G401.6 (cell line): Measurements from ENCODE around the gene OR51I1.

Source experiments
- FAIRE-seq: peaks from 2 replicates; lab custom pipeline; 2012; peaks lifted over from hg19 to GRCh38; lab: Jason Lieb, UNC

Gene OR51I1, protein sequence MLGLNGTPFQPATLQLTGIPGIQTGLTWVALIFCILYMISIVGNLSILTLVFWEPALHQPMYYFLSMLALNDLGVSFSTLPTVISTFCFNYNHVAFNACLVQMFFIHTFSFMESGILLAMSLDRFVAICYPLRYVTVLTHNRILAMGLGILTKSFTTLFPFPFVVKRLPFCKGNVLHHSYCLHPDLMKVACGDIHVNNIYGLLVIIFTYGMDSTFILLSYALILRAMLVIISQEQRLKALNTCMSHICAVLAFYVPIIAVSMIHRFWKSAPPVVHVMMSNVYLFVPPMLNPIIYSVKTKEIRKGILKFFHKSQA

DNA sequence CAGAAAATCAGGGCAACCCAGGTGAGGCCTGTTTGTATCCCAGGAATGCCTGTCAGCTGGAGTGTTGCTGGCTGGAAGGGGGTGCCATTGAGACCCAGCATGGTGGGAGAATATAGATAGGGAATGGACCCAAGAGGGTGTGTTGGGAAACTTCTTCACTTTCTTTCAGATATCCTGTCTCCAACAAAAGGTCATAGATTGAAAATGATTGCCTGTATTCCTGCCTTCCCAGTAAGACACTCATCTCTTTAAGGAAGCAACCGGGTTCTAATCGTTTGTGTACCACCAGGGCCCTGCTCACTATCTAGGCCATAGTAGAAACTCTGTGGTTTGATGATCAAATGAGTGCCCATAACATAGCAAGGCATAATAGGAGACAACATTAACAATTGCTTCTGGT, at the start of gene OR51I1:
Gene OR51I1 (minus strand): TSS at position 101 of the 400 bp plus-strand sequence. CDS start 0 bp downstream, at position 101.
- no peak for FAIRE-seq

DNA sequence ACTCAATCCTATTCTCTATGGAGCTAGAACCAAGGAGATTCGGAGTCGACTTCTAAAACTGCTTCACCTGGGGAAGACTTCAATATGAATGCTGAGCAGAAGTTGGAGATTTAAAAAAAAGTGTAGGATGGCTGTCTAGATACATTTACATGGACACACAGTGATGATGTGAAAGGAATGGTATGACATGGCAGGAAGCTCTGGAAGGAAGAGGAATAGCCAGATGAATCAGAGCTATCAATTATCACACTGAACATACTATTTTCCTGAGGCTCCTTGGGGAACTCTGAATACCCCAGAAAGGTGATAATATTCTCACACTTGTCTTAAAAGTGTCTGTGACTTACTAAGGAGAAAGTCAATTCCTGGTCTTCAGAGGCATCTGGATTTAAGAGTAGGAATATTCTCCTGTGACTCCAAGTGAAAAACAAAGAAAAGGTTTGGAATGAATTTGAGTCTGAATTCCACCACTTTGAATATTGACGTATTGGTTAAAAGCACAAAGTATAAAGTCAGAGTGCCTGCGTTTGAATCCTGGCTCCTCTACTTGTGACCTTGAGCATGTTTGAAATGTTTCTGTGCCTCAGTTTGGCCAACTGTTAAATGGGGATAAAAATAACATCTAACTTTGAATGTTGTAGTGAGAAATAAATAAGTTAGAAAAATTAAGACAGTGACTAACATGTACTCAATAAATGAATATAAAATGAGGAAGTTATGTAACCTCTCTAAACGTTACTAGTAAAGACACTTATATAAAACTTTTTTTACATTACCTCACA, 48.5 kb upstream of the OR51I1 start:
- no peak for FAIRE-seq

DNA sequence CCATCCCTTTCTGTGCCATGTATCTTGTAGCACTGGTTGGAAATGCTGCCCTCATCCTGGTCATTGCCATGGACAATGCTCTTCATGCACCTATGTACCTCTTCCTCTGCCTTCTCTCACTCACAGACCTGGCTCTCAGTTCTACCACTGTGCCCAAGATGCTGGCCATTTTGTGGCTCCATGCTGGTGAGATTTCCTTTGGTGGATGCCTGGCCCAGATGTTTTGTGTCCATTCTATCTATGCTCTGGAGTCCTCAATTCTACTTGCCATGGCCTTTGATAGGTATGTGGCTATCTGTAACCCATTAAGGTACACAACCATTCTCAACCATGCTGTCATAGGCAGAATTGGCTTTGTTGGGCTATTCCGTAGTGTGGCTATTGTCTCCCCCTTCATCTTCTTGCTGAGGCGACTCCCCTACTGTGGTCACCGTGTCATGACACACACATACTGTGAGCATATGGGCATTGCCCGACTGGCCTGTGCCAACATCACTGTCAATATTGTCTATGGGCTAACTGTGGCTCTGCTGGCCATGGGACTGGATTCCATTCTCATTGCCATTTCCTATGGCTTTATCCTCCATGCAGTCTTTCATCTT, 47.6 kb upstream of the OR51I1 start:
- FAIRE-seq, result no peak

DNA sequence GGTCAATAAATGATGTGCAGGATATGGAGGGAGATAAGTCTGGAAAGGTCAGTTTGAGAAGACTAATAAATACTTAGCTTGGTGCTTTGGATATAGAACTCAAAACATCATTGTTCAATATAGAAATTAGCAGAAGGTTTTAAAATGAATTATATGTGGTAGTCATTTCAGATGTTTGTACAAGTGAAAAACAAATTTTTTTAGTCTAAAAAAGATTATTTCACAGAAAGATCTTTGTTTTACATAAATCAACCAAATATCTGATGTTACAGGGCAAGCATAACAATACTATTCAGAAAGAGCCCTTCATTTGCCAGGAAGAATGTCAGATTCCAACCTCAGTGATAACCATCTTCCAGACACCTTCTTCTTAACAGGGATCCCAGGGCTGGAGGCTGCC, 47.1 kb upstream of the OR51I1 start, which contains the start of gene OR52D1:
Gene OR52D1 (plus strand): TSS at position 301 of the 400 bp plus-strand sequence. CDS start 22 bp downstream, at position 323.
- FAIRE-seq, result no peak

DNA sequence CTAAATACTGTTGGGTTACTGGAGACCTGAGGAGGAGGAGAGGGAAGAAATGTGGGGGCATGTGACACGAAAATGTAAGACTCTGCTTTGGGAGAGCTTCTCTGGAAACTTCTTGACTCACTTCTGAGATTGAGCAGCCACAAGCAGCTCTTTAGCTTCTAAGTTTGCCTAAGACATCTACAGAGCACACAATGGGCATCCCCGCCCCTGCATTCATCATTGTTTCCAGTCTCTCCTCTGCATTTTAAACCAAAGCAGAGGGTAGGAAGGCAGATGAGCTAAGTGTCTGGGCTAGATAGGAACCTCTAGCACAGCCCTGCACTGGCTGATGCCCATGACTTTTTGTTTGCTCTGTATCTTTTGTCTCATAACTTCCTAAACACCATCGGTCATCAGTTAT, 45.1 kb upstream of the OR51I1 start:
- FAIRE-seq, result no peak

DNA sequence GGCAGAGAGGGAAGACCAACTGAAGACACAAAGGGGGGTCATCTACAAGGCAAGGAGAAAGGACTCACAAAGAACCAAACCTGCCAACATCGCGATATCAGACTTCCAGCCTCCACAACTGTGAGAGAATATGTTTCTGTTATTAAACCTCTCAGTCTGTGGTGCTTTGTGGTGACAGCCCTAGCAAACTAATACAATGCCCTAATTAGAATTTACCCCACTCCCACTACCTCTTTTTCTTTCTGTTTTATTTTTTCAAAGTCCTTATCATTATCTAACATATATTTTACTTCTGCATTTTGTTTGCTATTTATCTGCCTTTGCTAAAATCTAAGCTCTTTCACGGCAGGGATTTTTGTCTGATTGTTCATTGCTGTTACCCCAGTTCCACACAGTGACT, 44.7 kb upstream of the OR51I1 start:
- FAIRE-seq, result no peak

DNA sequence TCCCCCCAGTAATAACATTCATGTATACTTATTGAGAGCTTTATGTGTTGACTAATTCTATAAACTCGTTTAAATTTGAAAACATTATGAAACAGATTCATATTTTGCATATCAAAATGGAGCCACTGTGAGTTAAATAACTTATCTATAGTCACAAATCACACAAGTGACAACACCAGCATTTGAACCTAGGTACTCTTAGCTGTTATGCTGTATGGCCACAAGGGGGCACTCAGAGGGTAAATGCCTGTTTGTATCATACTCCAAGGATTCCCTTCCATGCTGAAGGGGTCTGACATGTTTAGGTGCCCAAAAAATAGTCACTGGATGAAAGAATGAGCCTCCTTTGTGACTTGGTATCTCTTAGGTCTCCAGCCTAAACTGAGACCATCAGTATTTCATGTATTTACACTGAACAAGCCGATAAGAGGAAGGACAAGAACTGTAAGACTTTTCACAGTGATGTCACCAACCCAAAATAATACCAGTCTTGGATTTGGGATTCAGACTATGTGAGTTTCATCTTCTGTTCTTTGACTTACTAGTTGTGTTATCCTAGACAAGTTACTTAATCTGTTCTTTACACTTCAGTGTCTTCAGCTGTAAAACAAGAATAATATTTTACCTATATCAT, 35.0 kb upstream of the OR51I1 start:
- FAIRE-seq, result peak; percentile 40

DNA sequence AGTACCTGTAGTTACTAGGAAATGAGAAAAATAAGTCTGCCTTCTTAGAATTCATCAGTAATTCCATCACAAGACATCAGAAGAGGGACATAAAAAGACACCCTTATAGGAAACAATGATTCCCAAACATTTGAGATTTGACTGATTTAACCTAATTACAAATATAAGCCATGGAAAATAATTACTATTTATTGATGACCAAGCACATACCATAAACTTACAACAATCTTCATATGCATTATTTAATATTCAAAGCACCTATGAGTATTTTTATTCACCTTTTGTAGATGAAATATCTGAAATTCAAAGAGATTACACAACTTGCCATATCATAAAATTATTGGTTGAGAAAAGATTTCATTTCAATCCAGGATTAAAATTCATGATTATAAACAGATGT, 32.6 kb upstream of the OR51I1 start:
- FAIRE-seq, result no peak

DNA sequence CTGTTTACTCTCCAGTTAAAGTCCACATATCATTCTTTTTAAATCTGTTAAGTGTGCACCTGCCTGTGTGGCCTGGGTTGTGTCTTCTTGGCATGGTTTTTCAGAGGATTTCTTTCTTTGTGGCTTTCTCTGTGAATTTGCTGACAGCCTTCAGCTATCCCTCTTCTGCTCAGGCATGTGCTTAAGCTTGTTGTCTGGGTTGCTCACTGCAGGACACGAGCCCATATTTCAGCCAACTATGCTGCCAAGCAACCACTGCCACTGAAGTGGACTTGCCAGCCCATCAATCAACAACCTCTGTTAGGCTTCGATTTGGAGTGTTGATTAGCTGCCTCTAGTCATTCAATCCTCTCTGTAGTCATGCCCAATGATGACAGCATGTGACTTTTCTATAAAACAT, 26.2 kb upstream of the OR51I1 start:
- no peak for FAIRE-seq

DNA sequence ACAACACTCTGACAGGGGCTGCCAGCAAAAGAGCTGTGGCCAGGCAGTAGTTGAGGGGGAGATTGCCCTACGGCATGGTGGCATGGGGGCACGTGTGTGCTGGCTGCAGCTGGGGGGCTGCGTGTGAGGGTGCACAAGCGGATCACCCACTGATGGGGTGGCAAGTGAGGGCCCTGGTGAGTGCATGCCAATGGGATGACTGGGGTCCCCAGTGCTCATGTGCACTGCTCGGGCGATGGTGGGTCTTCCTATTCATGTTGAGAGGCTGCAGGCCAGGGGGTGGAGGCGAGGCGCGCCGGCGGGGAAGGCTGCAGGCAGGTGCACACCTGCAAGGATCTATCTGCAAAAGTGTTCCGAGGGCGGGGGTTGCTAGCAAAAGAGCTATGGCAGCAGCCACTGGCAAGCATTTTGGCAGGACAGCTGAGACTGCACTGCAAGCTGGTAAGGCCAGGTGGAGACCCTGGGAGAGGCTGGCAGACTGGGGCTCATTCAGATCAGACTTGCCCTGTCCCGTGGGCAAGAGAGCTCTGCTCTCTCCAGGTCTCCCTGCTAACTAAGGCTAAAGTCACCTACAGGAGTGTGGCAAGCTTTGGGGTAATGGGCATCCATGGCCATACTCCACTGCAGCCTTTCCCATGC, 19.8 kb upstream of the OR51I1 start:
- no peak for FAIRE-seq

DNA sequence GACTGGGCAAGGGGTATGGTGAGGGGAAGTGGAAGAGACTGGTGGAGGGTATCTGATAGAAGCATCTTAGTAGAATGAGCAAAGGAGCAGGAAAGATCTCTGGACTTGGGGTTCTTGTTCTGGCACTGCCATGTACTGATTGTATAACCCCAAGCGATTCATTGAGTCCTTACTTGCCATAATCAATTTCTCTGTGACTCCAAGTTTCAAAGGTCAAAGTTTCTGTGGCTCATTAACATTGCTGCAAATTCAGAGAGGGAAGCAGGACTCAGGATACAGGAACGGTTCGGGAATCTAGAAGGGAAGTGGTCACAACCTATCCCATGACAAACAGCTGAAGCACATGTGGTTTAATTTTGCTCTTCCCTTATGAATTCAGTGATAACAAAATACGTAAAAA, 8.1 kb upstream of the OR51I1 start:
- no peak for FAIRE-seq

DNA sequence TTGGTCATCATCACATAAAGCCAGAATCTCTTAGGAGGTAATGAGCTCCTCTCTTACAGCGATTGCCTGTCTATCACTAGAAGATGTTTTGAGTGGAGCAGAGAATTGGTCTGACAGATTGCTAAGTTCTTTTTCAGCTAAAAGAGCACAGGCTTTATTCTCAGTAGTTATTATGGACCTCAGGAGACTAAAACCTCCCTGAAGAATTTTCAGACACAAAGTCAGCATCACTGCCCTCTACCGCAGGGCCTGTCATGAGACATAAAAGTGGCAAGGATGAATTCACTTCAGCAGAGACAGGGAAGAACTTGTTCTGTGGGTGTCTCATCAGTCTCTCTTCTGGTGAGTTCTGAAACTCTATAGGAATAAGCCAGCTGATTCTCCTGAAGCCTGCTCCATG, 7.7 kb upstream of the OR51I1 start, which contains the start of gene OR51I2:
Gene OR51I2 (plus strand): TSS at position 301 of the 400 bp plus-strand sequence. CDS start 4,166 bp downstream, outside the sequence.
- FAIRE-seq, result no peak

DNA sequence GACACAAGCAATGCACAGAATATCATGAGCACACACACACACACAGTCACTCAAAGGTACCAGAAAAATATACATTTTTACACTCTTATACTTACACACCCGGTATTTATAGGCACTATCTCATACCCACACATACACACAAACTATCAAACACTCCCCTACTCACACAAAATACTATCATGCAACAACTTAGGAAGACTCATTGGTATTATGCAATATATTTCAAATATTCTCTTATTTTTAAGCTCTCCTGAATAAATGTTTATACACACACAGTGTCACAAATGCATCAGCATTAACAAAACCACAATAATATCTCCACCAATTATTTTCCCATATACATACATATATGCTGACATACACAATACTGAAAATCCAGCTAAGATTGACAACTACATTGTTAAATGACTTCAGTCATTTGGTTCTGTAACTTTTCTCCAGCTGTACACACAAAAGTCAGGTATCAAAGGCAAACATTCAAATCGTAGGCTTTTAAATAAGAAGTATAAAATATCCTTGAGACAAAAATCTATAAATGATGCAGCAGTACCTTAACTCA, 2.6 kb upstream of the OR51I1 start:
- FAIRE-seq, result no peak

DNA sequence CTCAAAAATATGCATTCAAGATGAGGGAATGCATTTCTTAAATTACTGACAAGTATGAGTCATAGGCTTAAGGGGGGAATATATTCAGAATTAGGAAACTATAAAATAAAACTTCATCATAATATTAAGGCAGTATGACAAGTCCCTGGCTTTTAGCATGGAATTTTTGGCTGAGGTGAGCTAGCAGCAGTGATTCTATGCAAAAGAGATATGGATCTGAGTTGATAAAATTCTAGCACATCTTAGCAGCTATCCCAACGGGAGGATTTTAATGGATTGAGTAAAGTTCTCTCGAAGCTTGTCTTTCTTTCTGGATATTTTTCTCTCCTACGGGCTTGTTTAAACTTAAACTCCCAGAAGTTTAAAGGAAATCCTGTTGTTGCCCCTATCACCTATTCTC, 18.2 kb downstream of the OR51I1 start:
- FAIRE-seq, result no peak

DNA sequence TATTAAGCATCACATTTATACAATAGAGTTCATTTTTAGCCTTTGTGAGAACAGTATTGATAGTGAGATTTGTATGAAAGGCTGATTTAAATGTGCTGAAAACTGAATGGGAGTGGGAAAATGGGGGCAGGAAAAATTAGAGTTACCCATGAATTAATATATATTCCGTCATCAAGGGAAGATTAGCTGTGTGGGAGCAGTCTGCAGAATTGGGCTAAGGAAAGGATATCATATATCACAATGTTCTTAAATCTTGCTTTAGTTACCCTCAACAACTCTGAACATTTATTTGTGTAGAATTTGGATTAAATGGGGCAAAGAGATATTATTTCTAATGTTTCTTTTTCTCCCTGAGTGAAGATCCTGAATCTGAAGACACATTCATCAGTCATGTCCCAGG, 19.5 kb downstream of the OR51I1 start, which contains the start of gene OR51Q1:
Gene OR51Q1 (plus strand): TSS at position 301 of the 400 bp plus-strand sequence. CDS start 90 bp downstream, at position 391.
- no peak for FAIRE-seq

DNA sequence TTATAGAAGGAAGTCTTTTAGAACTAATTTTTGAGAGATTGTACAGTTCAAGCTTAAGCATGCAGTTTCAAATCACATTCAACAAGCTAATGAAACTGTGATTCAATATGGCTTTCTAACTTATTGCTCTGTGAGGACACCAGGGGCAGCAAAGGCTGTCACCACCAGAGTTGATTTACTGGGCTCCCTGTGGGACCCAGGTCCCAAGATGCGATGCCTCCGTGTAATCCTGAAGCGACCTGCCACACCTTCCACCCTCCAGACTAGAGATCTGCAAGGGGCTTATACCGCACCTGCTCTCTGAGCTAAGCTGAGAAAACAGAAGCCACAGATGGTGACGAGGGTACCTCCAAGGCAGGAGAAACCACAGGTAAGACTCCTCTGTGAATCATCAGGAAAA, 20.3 kb downstream of the OR51I1 start:
- no peak for FAIRE-seq

DNA sequence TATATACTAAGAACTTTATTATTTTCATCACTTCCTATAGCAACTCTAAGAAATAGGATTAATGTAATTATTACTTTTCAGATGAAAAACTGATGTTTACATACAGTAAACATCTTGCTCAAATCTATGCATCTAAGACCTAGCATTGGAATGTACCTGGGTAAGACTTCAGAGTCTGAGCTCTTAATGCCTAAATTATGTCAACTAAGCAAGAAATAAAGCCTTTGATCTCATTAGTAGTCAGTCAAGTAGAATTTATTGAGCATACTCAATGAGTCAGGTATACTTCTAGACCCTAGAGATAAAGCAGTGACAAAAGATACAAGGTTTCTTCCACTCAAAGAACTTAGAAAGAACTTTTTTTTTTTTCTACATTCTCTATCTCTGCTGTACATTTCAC, 36.1 kb downstream of the OR51I1 start:
- FAIRE-seq, result no peak

DNA sequence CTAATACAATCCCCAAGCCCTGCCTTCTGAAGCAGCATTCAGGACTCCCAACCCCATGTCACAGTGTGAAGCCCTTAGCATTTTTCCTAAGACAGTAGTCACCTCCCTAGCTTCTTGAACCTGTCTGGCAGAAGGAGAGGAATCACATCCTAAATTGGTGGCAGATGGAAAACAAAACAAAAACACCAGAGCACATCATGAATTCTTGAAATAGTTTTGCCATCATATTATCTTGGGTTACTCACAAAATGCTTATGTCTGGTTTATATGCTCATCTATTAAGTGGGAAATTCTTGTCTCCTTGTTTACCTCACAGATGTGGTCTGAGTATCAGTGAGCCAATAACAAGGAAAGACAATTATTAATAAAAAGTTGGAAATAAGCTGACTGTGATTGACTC, 42.4 kb downstream of the OR51I1 start:
- no peak for FAIRE-seq

DNA sequence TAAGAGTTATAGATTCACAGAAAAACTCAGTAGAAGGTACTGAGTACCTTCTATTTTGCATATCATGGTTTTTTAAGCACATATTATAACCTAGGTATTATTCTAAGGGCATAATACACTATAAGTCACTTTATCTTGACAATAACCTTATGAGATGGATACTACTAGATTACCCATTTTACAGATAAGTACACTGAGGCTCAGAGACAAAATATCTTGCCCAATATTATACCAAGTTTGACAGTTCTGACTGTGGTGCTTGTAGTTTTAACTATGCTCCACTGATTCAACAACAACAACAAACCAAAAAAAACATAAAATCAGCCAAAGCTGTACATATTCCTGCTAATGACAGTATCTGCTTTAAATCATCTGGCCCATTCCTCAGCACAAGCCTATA, 47.2 kb downstream of the OR51I1 start:
- no peak for FAIRE-seq
